Measurements from ENCODE around the gene LMOD3.

Gene LMOD3

DNA sequence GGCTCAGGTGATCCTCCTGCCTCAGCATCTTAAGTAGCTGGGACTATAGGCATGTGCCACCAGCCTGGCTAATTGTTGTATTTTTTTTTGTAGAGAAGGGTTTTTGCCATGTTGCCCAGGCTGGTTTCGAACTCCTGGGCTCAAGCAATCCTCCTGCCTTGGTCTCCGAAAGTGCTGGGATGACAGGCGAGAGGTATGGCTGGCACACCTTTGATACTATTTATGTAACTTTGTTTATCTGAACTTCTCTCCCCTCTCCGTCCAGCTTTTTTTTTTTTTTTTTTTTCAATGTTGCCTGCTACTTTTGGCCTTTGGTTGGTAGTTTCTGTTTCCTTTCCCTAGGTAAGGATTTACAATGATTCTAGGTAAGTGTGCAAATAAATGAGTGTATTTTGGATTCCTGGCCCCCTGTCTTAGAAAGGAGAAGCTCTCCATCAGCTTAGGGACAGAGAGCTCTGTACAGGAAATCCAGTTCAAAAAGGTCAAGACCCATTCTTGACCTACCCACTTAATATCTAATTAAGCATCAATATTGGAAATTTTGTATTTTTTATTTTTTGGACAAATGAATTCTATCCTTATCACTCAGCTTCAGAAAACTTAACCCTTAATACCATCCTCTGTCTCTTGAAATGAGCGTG is 30.9 kb downstream of the LMOD3 start:
- DNase-seq (ENCODE audit: low spot score): no peak

DNA sequence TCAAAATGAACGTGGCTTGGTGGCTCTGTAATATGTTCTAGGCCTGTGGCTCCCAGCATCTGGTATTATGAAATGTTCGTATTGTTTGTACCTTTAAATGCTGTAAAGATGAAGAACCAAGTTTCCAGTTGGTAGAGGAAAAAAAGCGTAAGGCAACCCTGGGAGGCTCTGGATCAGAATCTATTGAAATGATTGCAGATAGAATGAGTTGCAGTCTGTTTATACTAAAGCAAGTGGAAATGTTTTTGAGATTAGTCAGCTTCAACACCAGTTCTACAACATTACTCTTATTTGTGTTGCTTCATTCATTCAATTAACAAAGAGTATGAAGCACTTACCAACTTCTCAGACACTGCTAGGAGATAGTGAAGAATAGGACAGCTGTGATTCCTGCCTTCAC is 32.4 kb downstream of the LMOD3 start:
- DNase-seq (ENCODE audit: low spot score): no peak

DNA sequence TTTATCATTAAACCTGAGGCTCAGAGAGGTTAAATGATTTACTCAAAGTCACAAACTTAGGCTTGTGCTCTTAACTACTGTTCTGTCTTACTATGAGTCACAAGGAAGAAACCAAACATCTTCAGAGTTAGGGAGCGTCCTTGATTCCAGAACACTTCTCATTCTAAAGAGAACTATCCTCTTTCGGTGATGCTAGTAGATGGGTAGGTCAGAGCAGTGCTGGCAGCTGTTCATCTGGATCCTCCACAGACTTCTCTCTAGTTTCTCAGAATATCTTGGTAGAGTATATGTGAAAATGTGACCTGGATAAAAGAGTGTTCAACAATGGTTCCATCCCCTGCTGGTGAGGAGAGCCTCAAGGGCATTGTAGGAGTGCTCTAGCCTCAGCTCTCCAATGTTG is 34.3 kb downstream of the LMOD3 start:
- DNase-seq (ENCODE audit: low spot score): no peak

DNA sequence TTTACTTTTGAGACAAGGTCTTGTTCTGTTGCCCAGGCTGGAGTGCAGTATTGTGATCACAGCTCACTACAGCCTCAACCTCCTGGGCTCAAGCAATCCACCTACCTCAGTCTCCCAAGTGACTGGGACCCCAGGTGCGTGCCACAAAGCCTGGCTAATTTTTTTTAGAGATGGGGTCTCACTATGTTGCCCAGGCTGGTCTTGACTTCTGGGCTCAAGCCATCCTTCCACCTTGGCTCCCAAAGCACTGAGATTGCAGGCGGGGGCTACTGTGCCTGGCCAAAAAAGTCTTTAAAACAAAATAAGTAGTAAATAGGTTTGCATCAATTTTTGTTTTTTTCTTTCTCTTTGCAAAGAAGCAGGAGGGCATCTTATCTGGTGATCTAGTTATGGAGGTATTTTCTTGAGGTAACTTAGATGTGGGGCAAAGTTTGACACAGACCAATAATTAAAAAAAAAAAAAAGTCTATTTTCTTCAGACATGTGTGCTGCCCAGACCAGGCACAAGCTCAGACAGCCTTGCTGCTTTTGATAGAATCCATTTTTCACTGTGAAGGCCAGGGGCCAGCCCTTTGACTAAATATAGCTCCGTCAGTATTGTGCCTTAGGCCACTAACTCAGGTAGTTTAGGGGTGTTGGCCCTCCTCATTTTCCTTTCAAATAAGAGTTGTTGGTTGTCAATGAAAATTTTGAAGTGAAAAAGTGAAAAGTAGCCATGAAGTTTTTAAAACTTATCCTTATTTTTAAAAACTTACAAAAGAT is 35.2 kb downstream of the LMOD3 start:
- no peak for DNase-seq (ENCODE audit: low spot score)

DNA sequence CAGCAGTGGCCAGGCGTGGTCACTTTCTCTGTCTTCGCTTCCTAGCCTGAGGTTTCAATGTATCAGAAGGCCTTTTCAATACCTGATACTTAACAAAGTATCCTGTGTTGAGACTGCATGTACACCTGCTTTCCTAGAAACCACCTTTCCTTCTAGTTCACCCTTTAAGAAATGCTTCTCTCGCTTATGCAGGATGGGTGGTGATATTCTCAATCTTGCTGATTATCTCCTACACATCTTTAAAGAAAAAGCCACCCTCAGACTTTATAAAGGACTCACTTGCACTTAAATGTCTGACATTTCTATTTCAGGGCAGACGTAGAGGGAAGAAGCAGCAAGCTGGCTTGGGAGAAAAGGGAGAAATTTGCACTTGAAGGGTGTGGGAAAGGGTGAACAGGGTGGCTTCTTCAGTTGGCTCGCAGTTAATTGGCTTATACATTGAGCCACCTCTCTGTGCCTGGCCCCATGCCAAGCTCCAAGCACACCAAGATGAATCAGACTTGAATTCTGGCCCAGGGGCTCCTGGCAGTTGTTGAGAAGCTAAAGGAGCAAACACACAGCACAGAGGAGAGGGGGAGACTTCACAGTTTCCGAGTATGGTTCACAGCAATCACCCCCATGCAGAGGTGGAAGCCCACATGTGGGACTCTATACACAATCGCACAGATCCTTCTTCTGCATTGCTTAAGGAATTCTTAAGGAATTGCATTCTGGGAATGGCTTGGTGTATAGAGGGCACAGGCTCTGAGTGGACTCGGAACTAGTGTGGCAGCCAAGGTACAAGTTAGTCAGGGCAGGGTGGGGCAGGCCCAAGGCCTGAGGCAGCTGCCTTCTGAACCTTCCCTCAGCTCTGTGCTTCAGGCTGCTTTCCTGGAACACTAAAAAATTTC is 36.3 kb downstream of the LMOD3 start:
- DNase-seq (ENCODE audit: low spot score): peak; percentile 49

DNA sequence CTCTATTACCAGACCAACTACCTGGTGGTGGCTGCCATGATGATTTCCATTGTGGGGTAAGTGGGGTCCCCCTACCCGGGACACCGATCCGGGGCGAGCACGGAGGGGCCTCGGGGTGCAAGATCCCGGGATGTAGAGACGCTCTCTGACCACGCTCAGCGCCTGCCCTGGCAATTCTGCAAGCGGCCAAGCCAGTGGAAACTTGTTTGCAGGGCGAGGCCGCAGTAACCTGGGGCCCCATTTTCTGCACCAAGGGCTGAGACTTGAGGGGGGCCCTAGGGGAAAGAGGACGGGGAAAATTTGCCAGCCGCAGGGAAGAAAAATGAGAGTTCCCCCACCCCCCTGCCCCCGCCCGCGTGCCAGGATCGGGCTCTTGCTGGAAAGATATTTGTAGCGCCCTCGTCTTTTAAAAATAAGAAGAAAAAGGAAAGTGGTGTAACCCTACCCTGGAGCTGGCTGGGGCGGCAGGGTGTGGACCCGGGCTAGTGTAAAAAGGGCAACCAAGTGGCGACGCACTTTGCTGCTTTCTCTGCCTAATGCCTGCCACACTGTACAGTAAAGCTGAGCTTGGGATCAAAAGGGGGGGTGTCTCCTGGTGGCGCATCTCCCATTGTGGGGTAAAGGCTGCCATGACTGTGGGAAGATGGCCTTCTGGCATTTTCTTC is 37.1 kb downstream of the LMOD3 start:
- DNase-seq (ENCODE audit: low spot score): no peak

DNA sequence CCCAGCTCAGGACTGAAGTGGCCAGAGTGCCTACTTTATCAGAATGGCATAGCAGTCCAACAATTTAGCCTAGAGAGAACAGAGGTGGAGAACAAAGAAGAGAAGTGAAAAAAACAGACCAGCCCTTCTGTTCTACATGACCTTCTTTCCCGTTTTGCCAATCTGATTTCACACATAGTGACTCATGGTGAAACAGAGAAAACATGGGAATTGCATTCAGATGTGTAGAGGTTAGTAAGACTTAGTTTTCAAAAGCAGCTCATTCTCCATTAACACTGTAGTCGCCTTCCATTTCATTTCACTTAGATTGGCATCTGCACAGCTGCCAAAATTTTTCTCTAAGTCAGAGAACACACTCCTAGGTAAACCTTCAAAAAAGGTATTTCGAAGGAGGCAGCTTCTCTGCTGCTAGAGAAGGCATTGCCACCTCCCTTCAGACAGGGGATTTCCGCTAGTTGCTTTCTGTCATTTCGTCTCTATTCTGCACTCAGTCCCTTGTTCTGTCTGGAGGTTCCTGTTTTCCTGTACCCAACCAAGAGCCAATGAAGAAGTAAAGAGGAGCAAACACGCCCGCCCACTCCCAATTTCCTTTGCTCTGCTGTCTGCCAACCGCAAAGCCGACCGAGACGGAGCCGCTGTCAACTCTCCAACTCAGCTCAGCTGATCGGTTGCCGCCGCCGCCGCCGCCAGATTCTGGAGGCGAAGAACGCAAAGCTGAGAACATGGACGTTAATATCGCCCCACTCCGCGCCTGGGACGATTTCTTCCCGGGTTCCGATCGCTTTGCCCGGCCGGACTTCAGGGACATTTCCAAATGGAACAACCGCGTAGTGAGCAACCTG is 37.8 kb downstream of the LMOD3 start, which contains the start of gene ARL6IP5:
Gene ARL6IP5 (plus strand): TSS at position 612 of the 842 bp plus-strand sequence. CDS start 111 bp downstream, at position 723.
- peak; percentile 91 for DNase-seq (ENCODE audit: low spot score)

DNA sequence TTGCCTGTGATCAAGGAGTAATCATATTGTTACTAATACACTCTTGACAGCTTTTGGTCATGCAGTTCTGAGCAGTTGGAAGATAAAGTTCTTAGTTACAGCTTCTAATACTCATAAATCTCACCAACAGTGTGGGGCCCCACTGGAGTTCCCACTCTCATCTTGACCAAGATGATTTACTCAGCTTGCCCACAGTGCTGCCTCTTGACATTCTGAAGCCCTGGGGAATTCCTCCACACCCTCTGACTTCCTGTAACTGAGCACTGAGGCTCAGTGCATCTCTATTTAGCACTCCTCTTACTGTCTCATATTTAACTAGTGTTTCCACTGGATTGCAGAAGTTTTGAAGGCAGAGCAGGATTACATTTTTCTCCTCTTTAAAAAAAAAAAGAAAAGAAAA is 39.6 kb downstream of the LMOD3 start:
- DNase-seq (ENCODE audit: low spot score): peak; percentile 62

DNA sequence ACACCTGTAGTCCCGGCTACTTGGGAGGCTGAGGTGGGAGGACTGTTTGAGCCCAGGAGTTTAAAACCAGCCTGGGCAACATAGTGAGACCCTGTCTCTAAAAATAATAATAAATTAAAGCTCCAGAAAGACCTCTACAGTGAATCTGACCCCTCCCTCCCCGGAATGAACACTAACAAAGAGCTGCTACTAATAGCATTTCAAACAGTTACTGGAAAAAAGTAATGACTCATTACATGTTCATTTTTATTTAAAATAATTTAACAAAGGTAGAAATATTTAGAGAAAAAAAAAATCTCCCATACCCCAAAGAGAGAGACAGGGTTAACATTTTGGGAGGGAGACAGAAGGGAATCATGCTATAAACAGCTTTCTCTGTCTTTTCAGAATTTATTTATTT is 40.0 kb downstream of the LMOD3 start:
- DNase-seq (ENCODE audit: low spot score): no peak

DNA sequence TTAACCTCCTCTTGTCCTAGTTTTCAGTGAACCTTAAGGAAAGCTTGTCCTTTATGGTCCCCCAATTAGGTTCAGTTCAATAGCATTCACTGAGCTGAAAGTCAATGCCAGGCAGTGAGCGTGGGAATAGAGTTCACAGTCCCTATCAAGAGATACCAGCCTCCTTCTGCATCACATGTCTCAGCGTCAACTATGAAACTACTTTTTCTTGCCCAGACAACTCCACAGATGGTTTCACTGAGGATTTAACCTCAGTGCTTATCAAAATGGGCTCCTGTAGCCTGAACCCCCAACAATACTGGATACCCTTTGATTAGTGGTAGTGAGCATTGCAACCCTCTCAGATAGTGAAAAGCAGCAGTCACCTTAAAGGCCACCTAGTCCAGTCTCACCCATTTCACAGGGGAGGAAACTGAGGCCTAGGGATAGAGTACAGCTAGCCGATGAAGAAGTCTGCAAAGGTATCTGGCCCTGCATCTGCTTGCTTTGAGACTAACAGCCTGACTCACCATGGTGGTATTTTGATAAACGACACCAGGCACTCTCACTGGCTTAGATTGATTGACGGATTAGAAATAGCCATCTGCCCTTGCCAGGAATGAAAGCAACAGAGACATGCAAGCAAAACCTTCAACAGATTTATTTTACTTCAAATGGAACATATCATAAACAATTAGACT is 40.7 kb downstream of the LMOD3 start:
- DNase-seq (ENCODE audit: low spot score): peak; percentile 32

DNA sequence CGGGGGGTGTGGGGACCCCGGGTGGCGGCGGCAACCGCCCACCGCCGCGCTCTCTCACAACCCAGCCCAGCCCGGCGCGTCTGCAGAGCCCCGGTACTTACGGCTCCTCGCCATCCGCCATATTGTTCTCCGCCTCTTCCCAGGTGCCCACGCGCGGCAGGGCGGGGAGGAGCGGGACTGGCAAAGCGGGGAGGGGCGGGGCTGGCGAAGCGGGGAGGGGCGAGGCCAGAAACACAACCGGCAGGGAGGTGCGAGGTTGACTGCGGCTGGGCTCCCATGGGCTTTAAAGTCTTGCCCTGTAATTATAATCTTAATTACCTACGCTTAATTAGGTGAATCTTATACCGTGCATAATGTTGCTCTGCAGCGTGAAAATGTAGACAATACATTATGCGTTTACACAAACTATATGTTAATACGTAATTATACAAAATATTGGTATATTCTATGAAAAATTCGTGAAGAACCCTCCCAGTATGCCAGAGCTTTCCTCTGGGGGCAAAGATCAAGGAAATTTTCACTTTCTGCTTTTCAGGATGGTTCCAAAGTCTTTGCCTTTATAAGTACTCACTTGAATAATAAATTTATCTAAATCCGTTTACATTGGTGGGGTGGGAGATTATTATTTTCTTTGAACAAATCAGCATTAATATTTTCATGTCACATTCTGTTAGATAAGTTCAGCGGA is 42.0 kb downstream of the LMOD3 start, which contains the start of gene UBA3:
Gene UBA3 (minus strand): TSS at position 133 of the 688 bp plus-strand sequence. CDS start 12 bp downstream, at position 121.
- DNase-seq (ENCODE audit: low spot score): peak; percentile 83

DNA sequence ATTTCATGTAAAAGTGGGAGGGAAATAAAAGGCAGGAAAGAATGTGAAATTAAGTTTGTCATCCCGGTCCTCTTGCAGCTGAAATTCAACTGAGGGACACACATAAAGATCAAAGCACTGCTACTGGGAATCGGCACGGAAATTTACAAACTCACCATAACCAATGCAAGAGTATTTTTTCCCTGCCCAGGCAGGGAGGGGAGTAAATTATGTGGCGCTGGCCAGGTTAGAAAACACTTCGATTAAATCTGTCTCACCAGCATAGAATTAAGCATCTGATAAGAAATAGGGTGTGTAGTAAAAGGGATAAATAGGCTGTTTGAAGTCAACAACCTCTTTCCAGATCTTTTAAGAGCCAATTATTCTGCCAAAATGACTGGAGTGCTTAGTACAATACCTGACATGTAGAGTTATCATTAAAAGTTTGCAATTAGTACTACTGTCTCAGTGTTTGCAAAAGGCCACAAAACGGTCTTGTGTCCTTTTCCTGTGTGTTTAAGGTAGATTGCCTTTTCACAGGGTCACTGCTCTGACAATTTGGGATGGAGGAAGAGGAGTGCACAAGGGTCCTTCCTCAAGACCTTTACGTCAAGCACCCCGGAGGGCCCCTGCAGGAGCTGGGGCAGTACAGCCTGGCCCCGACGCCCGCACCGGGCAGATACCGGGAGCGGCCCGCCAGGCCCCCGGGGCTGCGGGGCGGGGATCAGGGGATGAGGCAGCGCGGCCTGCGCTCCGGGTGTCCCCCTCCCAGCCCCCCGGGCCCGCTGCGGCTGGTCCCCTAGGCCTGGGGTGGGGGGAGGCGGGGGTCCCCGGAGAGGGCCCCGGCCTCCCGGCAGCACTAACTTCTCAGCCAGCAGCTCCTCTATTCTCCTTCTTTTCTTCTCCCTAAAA is 42.9 kb downstream of the LMOD3 start:
- peak; percentile 18 for DNase-seq (ENCODE audit: low spot score)

DNA sequence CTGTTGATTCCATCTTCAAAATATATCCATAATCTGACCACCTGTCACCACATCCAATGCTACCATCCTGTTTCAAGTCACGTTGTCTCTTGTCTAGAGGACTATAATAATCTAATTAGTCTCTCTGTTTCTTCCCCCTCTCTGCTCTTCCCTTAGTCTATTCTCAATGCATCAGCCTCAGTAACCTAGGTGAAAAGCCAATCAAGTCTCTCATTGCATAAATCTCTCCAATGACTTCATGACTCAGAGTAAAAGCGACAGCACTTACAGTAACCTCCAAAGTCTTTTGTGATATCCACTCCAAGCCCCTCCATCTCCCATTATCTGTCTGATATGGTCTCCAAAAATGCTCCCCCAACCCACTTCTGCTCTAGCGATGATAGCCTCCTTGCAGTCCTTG is 49.5 kb downstream of the LMOD3 start:
- DNase-seq (ENCODE audit: low spot score): no peak

DNA sequence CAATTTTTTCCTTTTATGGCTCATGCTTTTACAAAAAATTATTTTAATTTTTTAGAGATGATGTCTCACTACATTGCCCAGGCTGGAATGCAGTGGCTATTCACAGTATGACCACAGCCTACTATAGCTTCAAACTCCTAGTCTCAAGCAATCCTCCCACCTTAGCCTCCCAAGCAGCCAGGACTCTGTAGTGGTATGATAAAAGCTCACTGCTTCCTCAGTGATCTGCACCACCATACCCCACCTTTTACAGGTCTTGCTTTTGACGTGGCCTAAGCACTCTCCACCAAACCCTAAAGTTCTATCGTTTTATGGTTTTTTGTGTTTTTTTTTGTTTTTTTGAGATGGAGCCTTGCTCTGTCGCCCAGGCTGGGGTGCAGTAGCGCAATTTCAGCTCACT is 56.3 kb downstream of the LMOD3 start:
- DNase-seq (ENCODE audit: low spot score): no peak

DNA sequence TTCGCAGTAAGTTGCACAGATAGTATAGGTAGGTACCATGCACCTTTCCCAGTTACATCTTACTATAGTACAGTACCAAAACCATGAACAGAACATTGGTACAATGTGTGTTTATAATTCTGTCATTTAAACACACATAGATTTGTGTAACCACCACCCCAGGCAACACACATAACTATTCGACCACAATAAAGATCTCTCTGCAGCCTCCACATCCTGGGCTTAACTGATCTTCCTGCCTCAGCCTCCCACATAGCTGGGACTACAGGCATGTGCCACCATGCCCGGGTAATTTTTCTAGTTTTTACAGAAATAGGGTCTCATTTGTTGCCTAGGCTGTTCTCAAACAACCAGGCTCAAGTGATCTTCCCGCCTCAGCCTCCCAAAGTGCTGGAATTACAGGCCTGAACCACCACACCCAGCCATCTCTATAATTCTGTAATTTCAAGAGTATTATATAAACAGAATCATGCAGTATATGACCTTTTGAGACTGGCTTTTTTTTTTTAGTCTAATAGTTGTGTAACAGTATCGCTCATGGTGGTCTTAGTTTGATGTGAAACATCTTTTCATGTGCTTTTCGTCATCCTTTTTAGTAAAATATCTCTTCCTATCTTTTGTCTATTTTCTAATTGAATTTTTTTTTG is 57.0 kb downstream of the LMOD3 start:
- DNase-seq (ENCODE audit: low spot score): no peak

DNA sequence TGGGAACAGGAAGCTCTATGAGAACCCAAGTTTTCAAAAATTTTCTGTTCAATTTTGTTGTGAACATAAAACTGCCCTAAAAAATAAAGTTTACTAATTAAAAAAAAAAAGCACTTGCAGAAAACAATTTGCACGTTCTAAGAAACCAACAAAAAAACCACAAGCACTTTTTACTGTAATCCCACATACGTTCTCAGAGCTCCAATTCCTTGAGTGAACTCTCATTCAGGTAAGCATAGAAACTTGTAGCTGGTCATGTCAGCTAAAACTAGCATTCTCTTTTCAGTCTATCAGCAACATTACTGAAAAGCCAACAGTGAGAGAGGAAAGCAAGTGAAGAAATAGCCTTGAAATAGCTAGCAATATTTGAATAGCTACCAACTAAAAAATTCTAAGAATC is 58.8 kb downstream of the LMOD3 start:
- no peak for DNase-seq (ENCODE audit: low spot score)

DNA sequence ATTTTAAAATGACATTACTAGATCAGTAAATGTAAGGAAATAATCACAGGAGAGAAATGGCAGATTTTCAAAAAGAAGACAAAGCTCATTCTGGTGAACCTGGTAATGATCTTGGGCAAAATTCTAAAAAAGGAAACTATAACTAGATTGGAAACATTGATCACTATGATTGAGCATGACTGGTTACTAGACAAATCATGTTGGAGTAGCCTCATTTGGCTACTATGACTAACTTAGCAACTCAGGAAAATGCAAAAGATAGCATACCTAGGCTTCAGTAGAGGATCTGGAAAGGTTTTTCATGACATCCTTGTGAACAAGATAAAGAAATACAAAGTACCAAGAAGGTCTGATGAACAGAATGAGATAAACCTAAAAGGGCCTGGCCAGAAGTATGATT is 62.7 kb downstream of the LMOD3 start:
- DNase-seq (ENCODE audit: low spot score): no peak

DNA sequence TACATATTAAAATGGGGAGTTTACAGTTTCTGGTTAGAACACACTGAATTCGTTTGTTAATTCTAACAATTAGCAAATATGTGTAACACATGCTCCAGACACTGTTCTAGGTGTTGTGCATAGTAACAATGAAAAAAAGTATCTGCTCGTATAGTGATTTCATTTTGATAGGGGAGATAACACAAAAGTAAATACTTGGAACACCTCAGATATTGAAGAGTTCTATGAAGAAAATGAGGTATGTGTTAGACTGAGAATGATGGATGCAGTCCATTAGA is 63.5 kb downstream of the LMOD3 start:
- DNase-seq (ENCODE audit: low spot score): no peak
